Suppressor macrophage treated with lipopolysaccharide for 4 hours (primary cell): ENCODE results near the gene GRAMD1B.
A peak's percentile ranks its signal among the peaks of the same experiment; 100 is the strongest.

Source experiments
- DNase-seq: peaks from one replicate; pipeline ENCODE4 v3.0.0-alpha.2; 2020

Gene GRAMD1B

GRCh38 chr11:123478352-123478987 lies 48.4 kb downstream of the GRAMD1B start:
- DNase-seq = peak; percentile 87

- peak; percentile 59 for DNase-seq
Measured at GRCh38 chr11:123479048-123479837, 49.2 kb downstream of the GRAMD1B start.

GRCh38 chr11:123480290-123480815 lies 50.3 kb downstream of the GRAMD1B start:
- DNase-seq = no peak

GRCh38 chr11:123480882-123481281 lies 50.8 kb downstream of the GRAMD1B start:
- no peak for DNase-seq

- no peak for DNase-seq
Measured at GRCh38 chr11:123481640-123482039, 51.6 kb downstream of the GRAMD1B start.

- DNase-seq = no peak
Measured at GRCh38 chr11:123482218-123482617, 52.1 kb downstream of the GRAMD1B start.

- no peak for DNase-seq
Measured at GRCh38 chr11:123483058-123483457, 53.0 kb downstream of the GRAMD1B start.

- no peak for DNase-seq
Measured at GRCh38 chr11:123483466-123483865, 53.4 kb downstream of the GRAMD1B start.

GRCh38 chr11:123484448-123484847 lies 54.4 kb downstream of the GRAMD1B start:
- no peak for DNase-seq

- DNase-seq = no peak
Measured at GRCh38 chr11:123487157-123487744, 57.2 kb downstream of the GRAMD1B start.

- DNase-seq = no peak
Measured at GRCh38 chr11:123490527-123490926, 60.5 kb downstream of the GRAMD1B start.

GRCh38 chr11:123491241-123491640 lies 61.2 kb downstream of the GRAMD1B start:
- DNase-seq = no peak

GRCh38 chr11:123493349-123494063 lies 63.4 kb downstream of the GRAMD1B start:
- DNase-seq = no peak

GRCh38 chr11:123494195-123495050 lies 64.4 kb downstream of the GRAMD1B start:
- DNase-seq = no peak

GRCh38 chr11:123504401-123504800 lies 74.3 kb downstream of the GRAMD1B start:
- no peak for DNase-seq

GRCh38 chr11:123505546-123506299 lies 75.7 kb downstream of the GRAMD1B start:
- no peak for DNase-seq

- DNase-seq = no peak
Measured at GRCh38 chr11:123507043-123507442, 77.0 kb downstream of the GRAMD1B start.

- DNase-seq = no peak
Measured at GRCh38 chr11:123509737-123510578, 79.9 kb downstream of the GRAMD1B start.

GRCh38 chr11:123510579-123510905 lies 80.5 kb downstream of the GRAMD1B start:
- DNase-seq = no peak

GRCh38 chr11:123511037-123511870 lies 81.2 kb downstream of the GRAMD1B start:
- peak; percentile 89 for DNase-seq
